Fibroblast of lung (primary cell): ENCODE results near the gene PIWIL4.

Experiments used
- EZH2 ChIP-seq: IDR thresholded peaks from 2 replicates; pipeline ENCODE4 v1.5.1; 2012; ENCODE audit warnings: low read length, control low read depth, mild to moderate bottlenecking; ENCODE audit errors: missing control alignments
- TF ChIP-seq, protein P1 (sequence below), 2 donors: IDR thresholded peaks in 1 of 2; conservative IDR thresholded peaks in 1 of 2; 1 replicate in 1 of 2; 2 replicates in 1 of 2; pipeline ENCODE4 v1.5.1; 2011 to 2012; ENCODE audit warnings: low read length in 2 of 2, control low read depth in 1 of 2, inconsistent platforms in 1 of 2, low read depth in 1 of 2, mild to moderate bottlenecking in 1 of 2

DNA sequence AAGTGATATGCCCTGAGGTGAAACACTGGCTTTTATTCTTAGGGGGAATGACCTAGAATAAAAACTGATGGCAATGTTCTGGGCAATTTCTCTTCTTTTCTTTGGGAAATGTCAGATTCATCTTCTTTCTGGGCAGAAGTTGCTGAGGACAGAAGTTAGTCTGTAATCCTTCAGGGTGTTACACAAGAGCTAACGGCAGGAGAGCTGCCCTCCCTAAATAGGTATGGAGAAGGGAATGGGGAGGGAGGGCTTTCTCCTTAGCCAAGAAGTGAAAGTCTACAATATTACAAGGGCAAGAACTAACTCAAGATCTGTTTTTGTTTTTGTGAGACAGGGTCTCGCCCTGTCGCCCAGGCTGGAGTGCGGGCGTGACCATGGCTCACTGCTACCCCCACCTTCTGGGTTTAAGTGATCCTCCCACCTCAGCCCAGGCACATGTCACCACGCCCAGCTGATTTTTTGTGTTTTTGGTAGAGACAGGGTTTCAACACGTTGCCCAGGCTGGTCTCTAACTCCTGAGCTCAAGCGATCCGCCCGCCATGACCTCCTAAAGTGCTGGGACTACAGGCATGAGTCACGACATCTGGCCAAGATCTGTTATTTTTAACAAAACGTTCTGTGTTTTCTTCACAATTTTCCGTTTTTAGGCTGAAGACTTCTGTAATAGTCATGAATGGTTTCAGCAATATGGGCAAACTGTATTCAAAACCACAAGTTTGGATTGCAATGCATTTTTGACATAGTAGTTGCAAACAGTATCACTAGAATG, 7.2 kb downstream of the PIWIL4 start:
- TF ChIP-seq, protein P1, sequence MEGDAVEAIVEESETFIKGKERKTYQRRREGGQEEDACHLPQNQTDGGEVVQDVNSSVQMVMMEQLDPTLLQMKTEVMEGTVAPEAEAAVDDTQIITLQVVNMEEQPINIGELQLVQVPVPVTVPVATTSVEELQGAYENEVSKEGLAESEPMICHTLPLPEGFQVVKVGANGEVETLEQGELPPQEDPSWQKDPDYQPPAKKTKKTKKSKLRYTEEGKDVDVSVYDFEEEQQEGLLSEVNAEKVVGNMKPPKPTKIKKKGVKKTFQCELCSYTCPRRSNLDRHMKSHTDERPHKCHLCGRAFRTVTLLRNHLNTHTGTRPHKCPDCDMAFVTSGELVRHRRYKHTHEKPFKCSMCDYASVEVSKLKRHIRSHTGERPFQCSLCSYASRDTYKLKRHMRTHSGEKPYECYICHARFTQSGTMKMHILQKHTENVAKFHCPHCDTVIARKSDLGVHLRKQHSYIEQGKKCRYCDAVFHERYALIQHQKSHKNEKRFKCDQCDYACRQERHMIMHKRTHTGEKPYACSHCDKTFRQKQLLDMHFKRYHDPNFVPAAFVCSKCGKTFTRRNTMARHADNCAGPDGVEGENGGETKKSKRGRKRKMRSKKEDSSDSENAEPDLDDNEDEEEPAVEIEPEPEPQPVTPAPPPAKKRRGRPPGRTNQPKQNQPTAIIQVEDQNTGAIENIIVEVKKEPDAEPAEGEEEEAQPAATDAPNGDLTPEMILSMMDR (conservative IDR thresholded peaks at IDR 0.05 in 1 of 2, IDR thresholded peaks at IDR 0.05 in 1 of 2; ENCODE audit: low read depth in 1 of 2, low read length in 2 of 2), result no peak
- no peak for TF ChIP-seq EZH2
